Measurements from ENCODE around the gene SLC25A39. TPM values are rescaled to one million over a fixed set of nuclear protein-coding genes. Genes with fewer than 3 reads are reported as not detected.
A peak's percentile ranks its signal among the peaks of the same experiment; 100 is the strongest.

The SLC25A39 gene
- total and polyA plus RNA-seq, 9 of the 15 experiments (the other 6 are each of a cell fraction or from before 2014, with no cell fraction given) = 4.8 to 267 (median 140) TPM

DNA sequence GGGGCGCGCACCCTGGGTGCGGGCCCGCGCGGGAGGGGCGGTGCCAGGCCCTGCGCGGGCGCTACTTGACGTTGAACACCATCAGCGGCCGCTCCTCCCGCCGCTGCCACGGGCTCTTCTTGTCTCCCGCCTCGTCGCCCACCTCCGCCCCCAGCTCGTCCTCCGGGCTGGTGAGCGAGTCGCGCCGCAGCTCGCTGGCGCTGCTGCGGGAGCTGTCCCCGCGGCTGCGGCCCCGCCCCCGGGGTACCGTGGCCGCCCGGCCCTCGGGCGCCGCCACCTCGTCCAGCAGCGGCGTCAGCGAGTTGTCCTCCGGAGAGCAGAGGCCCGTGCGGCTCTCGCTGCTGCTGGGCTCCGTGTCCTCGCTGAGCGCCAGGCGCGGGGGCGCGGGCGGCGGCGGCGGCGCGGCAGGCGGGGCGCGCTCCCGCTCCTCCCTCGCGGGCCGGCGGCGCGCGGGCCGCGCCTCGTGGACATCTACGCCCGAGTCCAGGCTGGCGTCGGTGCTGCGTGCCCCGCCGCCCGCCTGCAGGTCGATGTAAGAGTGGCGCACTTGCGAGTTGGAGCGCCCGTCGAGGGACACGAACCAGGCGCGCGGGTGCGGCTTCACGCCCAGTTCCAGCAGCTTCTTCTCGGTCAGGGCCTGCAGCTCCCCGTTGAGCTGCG lies 29.2 kb upstream of the SLC25A39 start:
- ATAC-seq = no peak
- no peaks in the 10 kb centered on the region for H3K9me1 ChIP-seq (ENCODE audit: control insufficient read depth, insufficient read depth, low read length)
- in situ Hi-C loops (cut with MboI) (no loop called here), intact Hi-C loops (cut with micrococcal nuclease) (no loop called here)
- TF ChIP-seq, protein P1, sequence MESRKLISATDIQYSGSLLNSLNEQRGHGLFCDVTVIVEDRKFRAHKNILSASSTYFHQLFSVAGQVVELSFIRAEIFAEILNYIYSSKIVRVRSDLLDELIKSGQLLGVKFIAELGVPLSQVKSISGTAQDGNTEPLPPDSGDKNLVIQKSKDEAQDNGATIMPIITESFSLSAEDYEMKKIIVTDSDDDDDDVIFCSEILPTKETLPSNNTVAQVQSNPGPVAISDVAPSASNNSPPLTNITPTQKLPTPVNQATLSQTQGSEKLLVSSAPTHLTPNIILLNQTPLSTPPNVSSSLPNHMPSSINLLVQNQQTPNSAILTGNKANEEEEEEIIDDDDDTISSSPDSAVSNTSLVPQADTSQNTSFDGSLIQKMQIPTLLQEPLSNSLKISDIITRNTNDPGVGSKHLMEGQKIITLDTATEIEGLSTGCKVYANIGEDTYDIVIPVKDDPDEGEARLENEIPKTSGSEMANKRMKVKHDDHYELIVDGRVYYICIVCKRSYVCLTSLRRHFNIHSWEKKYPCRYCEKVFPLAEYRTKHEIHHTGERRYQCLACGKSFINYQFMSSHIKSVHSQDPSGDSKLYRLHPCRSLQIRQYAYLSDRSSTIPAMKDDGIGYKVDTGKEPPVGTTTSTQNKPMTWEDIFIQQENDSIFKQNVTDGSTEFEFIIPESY (CRISPR knock-in tag; IDR thresholded peaks at IDR 0.05) = peak; percentile 8; the same call in 1 of the 2 replicates
- TF ChIP-seq FOXJ2 (tag; IDR thresholded peaks at IDR 0.05) = no peak
- no peak for FAIRE-seq
- no TSS peak for BruUV-seq (replicated peaks)
- H4K20me1 ChIP-seq (replicated peaks; ENCODE audit: control insufficient read depth, insufficient read depth, low read length) = no peaks in the 10 kb centered on the region; the same call in 1 of the 2 replicates
- peaks cover 0 to 42% of the 10 kb centered on the region in 2 experiments; a peak in 2 of 5 replicates for H3K4me1 ChIP-seq (replicated peaks in 1 of 2; ENCODE audit: control insufficient read depth in 2 of 2, insufficient read depth in 2 of 2, low read length in 2 of 2)
- H3K27me3 ChIP-seq (ENCODE audit: control insufficient read depth in 2 of 2, insufficient read depth in 2 of 2, low read length in 2 of 2) = no peaks in the 10 kb centered on the region
- H3K9me3 ChIP-seq (replicated peaks; ENCODE audit: control insufficient read depth, insufficient read depth, low read depth, low read length) = no peaks in the 10 kb centered on the region
- peaks cover 5% of the 10 kb centered on the region; the same call in 1 of the 3 replicates for H3K36me3 ChIP-seq (ENCODE audit: control insufficient read depth, insufficient read depth, low read length)
- H3K4me3 ChIP-seq = no peak overlapping the region
- H3K4me2 ChIP-seq (ENCODE audit: insufficient read depth, low read length) = no peak overlapping the region
- ChIA-PET POLR2A (no interaction called here), CTCF (ENCODE audit: low intra/inter-chr PET ratio) (no interaction called here)
- WGBS (ENCODE audit: insufficient coverage, low coverage, missing lambda C conversion rate) = 94% methylated on average over 28 of the region's 98 CpGs
- H3K9ac ChIP-seq (ENCODE audit: insufficient read depth in 1 of 2, low read depth in 2 of 2, low read length in 2 of 2) = no peak overlapping the region
- no peak overlapping the region for H3K27ac ChIP-seq (ENCODE audit: extremely low read depth, low read depth, low read length)
- H3K79me2 ChIP-seq (ENCODE audit: control insufficient read depth, insufficient read depth, low read length) = no peaks in the 10 kb centered on the region
- peak in 2 of 4 experiments; percentile 13 to 16 for DNase-seq (ENCODE audit: extremely low read depth in 1 of 4, low spot score in 3 of 4)
- no peak overlapping the region for H2AFZ ChIP-seq (ENCODE audit: low read depth, low read length)
